PC-3 (cell line): Measurements from ENCODE around the gene TRIM25. TPM values are rescaled to one million over a fixed set of nuclear protein-coding genes. Genes with fewer than 3 reads are reported as not detected.

ENCODE experiments used
- ATAC-seq: fragments of 200-7000 bp; cut with Tn5 transposase; 2 replicates; pipeline ENCODE4 v1.9.1; 2020; ENCODE audit warnings: mild to moderate bottlenecking, moderate library complexity
- BruUV-seq: library from RNA; stranded (reverse); fragments of 400-500 nt; replicated peaks from 2 replicates; lab custom pipeline; 2021; lab: Mats Ljungman, UMichigan
- CTCF ChIA-PET: fragments of 300-600 bp; sonication (Branson Sonifier 250); formaldehyde crosslinking; loops from one replicate; lab custom pipeline; 2022; ENCODE audit warnings: antibody characterized with exemption; lab: Charles Lee
- POLR2A ChIA-PET: fragments of 300-600 bp; sonication (Branson Sonifier 250); formaldehyde crosslinking; loops from one replicate; lab custom pipeline; 2022; ENCODE audit warnings: antibody characterized with exemption; ENCODE audit not compliant: unreplicated experiment; lab: Charles Lee
- DNase-seq: peaks from one replicate; pipeline ENCODE4 v3.0.0-alpha.2; 2015
- H2AFZ ChIP-seq: fragments of 300-600 bp; sonication (generic); 2 replicates; pipeline ENCODE4 v1.6.0; 2016; ENCODE audit warnings: antibody characterized with exemption, low read length
- H3F3A ChIP-seq: fragments of 300-600 bp; sonication (generic); one replicate; pipeline ENCODE4 v1.6.0; 2017; ENCODE audit warnings: antibody characterized with exemption, low read length, control low read depth, mild to moderate bottlenecking; ENCODE audit not compliant: unreplicated experiment
- H3K27ac ChIP-seq: fragments of 300-600 bp; sonication (generic); 2 replicates; pipeline ENCODE4 v1.5.1; 2016; ENCODE audit warnings: mild to moderate bottlenecking, low read length
- H3K27me3 ChIP-seq: fragments of 300-600 bp; sonication (generic); 2 replicates; pipeline ENCODE4 v1.6.1; 2016; ENCODE audit warnings: low read length, mixed read lengths
- H3K36me3 ChIP-seq: fragments of 300-600 bp; sonication (generic); 2 replicates; pipeline ENCODE4 v1.6.1; 2016; ENCODE audit warnings: low read depth, mixed run types, low read length, mixed read lengths
- H3K4me1 ChIP-seq: fragments of 300-600 bp; sonication (generic); 2 replicates; pipeline ENCODE4 v1.5.1; 2016; ENCODE audit warnings: low read length; ENCODE audit not compliant: insufficient read depth
- H3K4me2 ChIP-seq: fragments of 300-600 bp; sonication (generic); 2 replicates; pipeline ENCODE4 v1.6.0; 2016; ENCODE audit warnings: low read length
- H3K4me3 ChIP-seq: fragments of 300-600 bp; sonication (generic); 2 replicates; pipeline ENCODE4 v1.5.1; 2016; ENCODE audit warnings: mild to moderate bottlenecking, low read length, mixed read lengths
- H3K79me2 ChIP-seq: fragments of 300-600 bp; sonication (generic); 2 replicates; pipeline ENCODE4 v1.6.1; 2017; ENCODE audit warnings: low read length, mixed read lengths
- H3K9ac ChIP-seq: fragments of 300-600 bp; sonication (generic); 2 replicates; pipeline ENCODE4 v1.6.0; 2016; ENCODE audit warnings: mild to moderate bottlenecking, low read length
- H3K9me2 ChIP-seq: fragments of 300-600 bp; sonication (generic); replicated peaks from 2 replicates; pipeline ENCODE4 v1.6.1; 2016; ENCODE audit warnings: mixed run types, low read length, mixed read lengths
- H3K9me3 ChIP-seq: fragments of 300-600 bp; sonication (generic); 2 replicates; pipeline ENCODE4 v1.6.1; 2016; ENCODE audit warnings: low read length, mixed read lengths
- H4K20me1 ChIP-seq: fragments of 300-600 bp; sonication (generic); 2 replicates; pipeline ENCODE4 v1.6.1; 2016; ENCODE audit warnings: low read length, mixed read lengths
- EZH2 ChIP-seq: fragments of 300-600 bp; sonication (generic); IDR thresholded peaks from one replicate; pipeline ENCODE4 v1.6.1; 2017; ENCODE audit warnings: antibody characterized with exemption, mild to moderate bottlenecking, low read length; ENCODE audit not compliant: unreplicated experiment
- EZH2phosphoT487 ChIP-seq: fragments of 300-600 bp; sonication (generic); IDR thresholded peaks from 2 replicates; pipeline ENCODE4 v1.6.1; 2018; ENCODE audit warnings: mild to moderate bottlenecking, antibody characterized with exemption, low read length, borderline replicate concordance
- intact Hi-C: fragments of 100-400 bp; cut with micrococcal nuclease; formaldehyde crosslinking; loops from 2 replicates; pipeline ENCODE4 v1.9.0; 2023
- total RNA-seq: library from RNA; depleted of rRNA; stranded (reverse); fragments of >200 nt; gene quantifications from 2 replicates; pipeline ENCODE4 v1.2.3, GENCODE V29; 2014
- TF ChIP-seq, protein P1 (sequence below): fragments of 300-600 bp; sonication (generic); conservative IDR thresholded peaks from 2 replicates; pipeline ENCODE4 v1.5.1; 2017; ENCODE audit warnings: antibody characterized with exemption, low read depth, mild to moderate bottlenecking, low read length

TRIM25 gene
- total RNA-seq, 1 experiment from 2014 or later, result 44.0 TPM

DNA sequence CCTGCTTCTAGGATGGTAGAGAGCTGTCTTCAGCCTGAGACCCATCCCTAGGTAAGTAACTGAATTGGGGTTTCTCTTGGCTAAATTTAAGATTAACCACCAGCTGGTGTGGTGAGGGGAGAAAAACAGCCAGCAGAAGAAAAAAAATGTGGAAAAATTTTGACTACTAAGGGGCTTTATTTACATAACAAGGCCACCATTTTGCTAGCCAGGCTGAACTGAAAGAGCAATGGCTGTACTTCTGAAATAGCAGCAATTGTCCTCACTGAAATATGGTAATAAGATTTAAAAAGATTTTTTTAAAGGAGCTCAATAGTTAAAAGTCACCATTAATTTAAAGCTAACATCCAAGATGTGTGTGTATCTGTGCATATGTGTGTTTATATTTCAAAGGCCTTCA is 12.4 kb upstream of the TRIM25 start:
- no peak overlapping the region for H3K4me3 ChIP-seq
- H3K27me3 ChIP-seq, result no peaks in the 10 kb centered on the region
- H3K9ac ChIP-seq, result no peak overlapping the region
- H4K20me1 ChIP-seq, result no peaks in the 10 kb centered on the region
- TF ChIP-seq EZH2phosphoT487 (no peak), EZH2 (no peak)
- TF ChIP-seq, protein P1, sequence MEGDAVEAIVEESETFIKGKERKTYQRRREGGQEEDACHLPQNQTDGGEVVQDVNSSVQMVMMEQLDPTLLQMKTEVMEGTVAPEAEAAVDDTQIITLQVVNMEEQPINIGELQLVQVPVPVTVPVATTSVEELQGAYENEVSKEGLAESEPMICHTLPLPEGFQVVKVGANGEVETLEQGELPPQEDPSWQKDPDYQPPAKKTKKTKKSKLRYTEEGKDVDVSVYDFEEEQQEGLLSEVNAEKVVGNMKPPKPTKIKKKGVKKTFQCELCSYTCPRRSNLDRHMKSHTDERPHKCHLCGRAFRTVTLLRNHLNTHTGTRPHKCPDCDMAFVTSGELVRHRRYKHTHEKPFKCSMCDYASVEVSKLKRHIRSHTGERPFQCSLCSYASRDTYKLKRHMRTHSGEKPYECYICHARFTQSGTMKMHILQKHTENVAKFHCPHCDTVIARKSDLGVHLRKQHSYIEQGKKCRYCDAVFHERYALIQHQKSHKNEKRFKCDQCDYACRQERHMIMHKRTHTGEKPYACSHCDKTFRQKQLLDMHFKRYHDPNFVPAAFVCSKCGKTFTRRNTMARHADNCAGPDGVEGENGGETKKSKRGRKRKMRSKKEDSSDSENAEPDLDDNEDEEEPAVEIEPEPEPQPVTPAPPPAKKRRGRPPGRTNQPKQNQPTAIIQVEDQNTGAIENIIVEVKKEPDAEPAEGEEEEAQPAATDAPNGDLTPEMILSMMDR, result no peak
- H3K36me3 ChIP-seq, result peaks cover 22% of the 10 kb centered on the region; the same call in 1 of the 2 replicates
- H3K4me2 ChIP-seq, result no peak overlapping the region
- ChIA-PET POLR2A (no interaction called here), CTCF (interaction anchor here (0.6 kb wide), 1 partner anchor 928 kb away, joined by 13 read pairs; no protein-coding TSS in a partner anchor)
- no peaks in the 10 kb centered on the region for H3F3A ChIP-seq
- no peak overlapping the region for H3K27ac ChIP-seq
- H3K9me3 ChIP-seq, result peaks cover 27% of the 10 kb centered on the region
- no peak overlapping the region for H2AFZ ChIP-seq
- H3K79me2 ChIP-seq, result no peaks in the 10 kb centered on the region
- intact Hi-C loops, result no loop called here
- no peaks in the 10 kb centered on the region for H3K9me2 ChIP-seq
- BruUV-seq, result no TSS peak
- H3K4me1 ChIP-seq, result no peaks in the 10 kb centered on the region
- no peak for ATAC-seq
- DNase-seq, result no peak

DNA sequence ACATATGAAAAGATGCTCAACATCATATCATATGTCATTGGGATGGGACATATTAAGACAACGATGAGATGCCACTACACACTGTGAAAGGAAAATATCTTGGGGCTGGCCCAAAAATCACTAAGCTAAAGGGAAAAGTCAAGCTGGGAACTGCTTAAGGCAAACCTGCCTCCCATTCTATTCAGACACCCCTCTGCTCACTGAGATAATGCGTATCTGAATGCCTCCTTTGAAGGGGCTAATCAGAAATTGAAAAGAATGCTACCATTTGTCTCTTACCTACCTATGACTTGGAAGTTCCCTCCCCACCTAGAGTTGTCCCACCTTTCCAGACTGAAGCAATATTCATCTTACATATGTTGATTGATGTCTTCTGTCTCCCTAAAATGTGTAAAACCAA is 11.2 kb upstream of the TRIM25 start:
- H3K9me3 ChIP-seq, result peaks cover 15% of the 10 kb centered on the region
- no peaks in the 10 kb centered on the region for H3K4me1 ChIP-seq
- H3K4me2 ChIP-seq, result no peak overlapping the region
- DNase-seq (no peak), ATAC-seq (no peak)
- no peaks in the 10 kb centered on the region for H3K79me2 ChIP-seq
- peaks cover 11% of the 10 kb centered on the region; the same call in 1 of the 2 replicates for H3K36me3 ChIP-seq
- no peaks in the 10 kb centered on the region for H3K9me2 ChIP-seq
- BruUV-seq, result no TSS peak
- H3F3A ChIP-seq, result no peaks in the 10 kb centered on the region
- no peak overlapping the region for H3K4me3 ChIP-seq
- H3K27ac ChIP-seq, result no peak overlapping the region
- H2AFZ ChIP-seq, result no peak overlapping the region
- CTCF ChIA-PET, result no interaction called here
- POLR2A ChIA-PET, result no interaction called here
- no peaks in the 10 kb centered on the region for H4K20me1 ChIP-seq
- intact Hi-C loops, result no loop called here
- TF ChIP-seq, protein P1, result no peak
- TF ChIP-seq EZH2, result no peak
- TF ChIP-seq EZH2phosphoT487, result no peak
- no peak overlapping the region for H3K9ac ChIP-seq
- no peaks in the 10 kb centered on the region for H3K27me3 ChIP-seq

DNA sequence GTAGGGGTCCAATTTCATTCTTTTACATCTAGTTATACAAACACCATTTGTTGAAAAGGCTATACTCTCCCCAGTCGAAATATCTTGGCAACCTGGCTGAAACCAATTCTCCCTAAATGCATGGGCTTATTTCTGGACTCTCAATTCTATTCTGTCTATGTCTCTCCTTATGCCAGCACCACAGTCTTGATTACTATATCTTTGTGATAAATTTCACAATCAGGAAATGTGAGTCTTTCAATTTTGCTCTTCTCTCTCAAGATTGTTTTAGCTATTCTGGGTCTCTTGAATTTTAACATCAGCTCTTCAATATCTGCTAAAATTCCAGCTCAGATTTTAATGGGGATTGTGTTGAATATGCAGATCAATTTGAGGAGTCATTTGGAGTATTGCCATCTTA is 5.9 kb upstream of the TRIM25 start:
- no peak overlapping the region for H3K9ac ChIP-seq

More for the DNA sequence above, 5.9 kb upstream of the TRIM25 start:
- no peak overlapping the region for H2AFZ ChIP-seq
- peaks cover 5% of the 10 kb centered on the region for H3K79me2 ChIP-seq
- H3F3A ChIP-seq, result peaks cover 9% of the 10 kb centered on the region
- H3K36me3 ChIP-seq, result 0 out of 2 replicates have a peak, but pooled peaks cover 4% of the 10 kb centered on the region
- no TSS peak for BruUV-seq
- CTCF ChIA-PET, result no interaction called here
- H3K4me3 ChIP-seq, result no peak overlapping the region
- no peak overlapping the region for H3K27ac ChIP-seq
- peaks cover 8% of the 10 kb centered on the region; the same call in 1 of the 2 replicates for H3K9me3 ChIP-seq
- H3K27me3 ChIP-seq, result no peaks in the 10 kb centered on the region
- no peak overlapping the region for H3K4me2 ChIP-seq
- ATAC-seq (no peak), DNase-seq (no peak)
- H4K20me1 ChIP-seq, result no peaks in the 10 kb centered on the region
- intact Hi-C loops, result no loop called here
- peaks cover 21% of the 10 kb centered on the region for H3K4me1 ChIP-seq
- H3K9me2 ChIP-seq, result no peaks in the 10 kb centered on the region
- TF ChIP-seq EZH2phosphoT487, result no peak
- TF ChIP-seq, protein P1, result no peak
- TF ChIP-seq EZH2, result no peak
- POLR2A ChIA-PET, result no interaction called here
